IMR-90 (cell line): Measurements from ENCODE around the gene WFDC12. TPM values are rescaled to one million over a fixed set of nuclear protein-coding genes. Genes with fewer than 3 reads are reported as not detected.

Experiments used
- ATAC-seq: fragments of 200-7000 bp; cut with Tn5 transposase; 2 replicates; pipeline ENCODE4 v1.9.1; 2020; ENCODE audit warnings: low read depth, mild to moderate bottlenecking, moderate library complexity
- BruUV-seq: library from RNA; stranded (reverse); fragments of 400-500 nt; replicated peaks from 2 replicates; lab custom pipeline; 2021; lab: Mats Ljungman, UMichigan
- CTCF ChIA-PET: fragments of 300-600 bp; formaldehyde crosslinking; extraction: SDS; loops from one replicate; lab custom pipeline; 2021; ENCODE audit warnings: antibody characterized with exemption; lab: Yijun Ruan, JAX
- POLR2A ChIA-PET: fragments of 300-600 bp; sonication (Branson Sonifier 250); formaldehyde crosslinking; loops from one replicate; lab custom pipeline; 2022; ENCODE audit warnings: antibody characterized with exemption; ENCODE audit not compliant: unreplicated experiment; lab: Charles Lee
- DNase-seq: peaks from one replicate; pipeline ENCODE4 v3.0.0; 2013
- H2AFZ ChIP-seq: replicated peaks from 2 replicates; pipeline ENCODE3; 2013; ENCODE audit warnings: low read length, mild to moderate bottlenecking; ENCODE audit not compliant: poor library complexity
- H2AK5ac ChIP-seq: 2 replicates; pipeline ENCODE4 v1.6.1; 2013; ENCODE audit warnings: low read depth, low read length, inconsistent platforms
- H2AK9ac ChIP-seq: replicated peaks from 2 replicates; pipeline ENCODE3; 2013; ENCODE audit warnings: mild to moderate bottlenecking, low read depth, low read length, moderate library complexity; ENCODE audit not compliant: poor library complexity
- H2BK120ac ChIP-seq: 2 replicates; pipeline ENCODE4 v1.6.1; 2013; ENCODE audit warnings: low read depth, low read length, inconsistent platforms
- H2BK15ac ChIP-seq: 3 replicates; pipeline ENCODE4 v1.6.1; 2013; ENCODE audit warnings: low read depth, low read length, inconsistent platforms
- H2BK20ac ChIP-seq: 2 replicates; pipeline ENCODE4 v1.6.1; 2013; ENCODE audit warnings: low read depth, mild to moderate bottlenecking, inconsistent platforms, low read length, moderate library complexity
- H2BK5ac ChIP-seq: 2 replicates; pipeline ENCODE4 v1.6.1; 2013; ENCODE audit warnings: mild to moderate bottlenecking, low read depth, low read length, inconsistent platforms; ENCODE audit not compliant: poor library complexity, severe bottlenecking
- H3K14ac ChIP-seq: replicated peaks from 2 replicates; pipeline ENCODE4 v1.6.1; 2013; ENCODE audit warnings: low read depth, low read length, inconsistent platforms
- H3K18ac ChIP-seq: 2 replicates; pipeline ENCODE4 v1.6.1; 2013; ENCODE audit warnings: low read depth, low read length, control low read depth
- H3K23ac ChIP-seq: 2 replicates; pipeline ENCODE4 v1.6.1; 2013; ENCODE audit warnings: low read depth, low read length, inconsistent platforms
- H3K27ac ChIP-seq: 2 replicates; pipeline ENCODE4 v1.5.1; 2013; ENCODE audit warnings: mild to moderate bottlenecking, control low read depth, low read length; ENCODE audit not compliant: insufficient read depth
- H3K27me3 ChIP-seq: 2 replicates; pipeline ENCODE4 v1.6.1; 2013; ENCODE audit warnings: low read length; ENCODE audit not compliant: control insufficient read depth, insufficient read depth
- H3K36me3 ChIP-seq: 2 replicates; pipeline ENCODE4 v1.6.1; 2013; ENCODE audit warnings: low read length, mixed read lengths; ENCODE audit not compliant: control insufficient read depth, insufficient read depth
- H3K4ac ChIP-seq: 2 replicates; pipeline ENCODE4 v1.6.1; 2013; ENCODE audit warnings: low read depth, low read length, inconsistent platforms
- H3K4me1 ChIP-seq: 2 replicates; pipeline ENCODE4 v1.6.1; 2013; ENCODE audit warnings: low read length, mixed read lengths; ENCODE audit not compliant: control insufficient read depth, insufficient read depth
- H3K4me2 ChIP-seq: 2 replicates; pipeline ENCODE4 v1.6.1; 2013; ENCODE audit warnings: low read depth, mild to moderate bottlenecking, control low read depth, low read length, moderate library complexity
- H3K4me3 ChIP-seq: 2 replicates; pipeline ENCODE4 v1.5.1; 2013; ENCODE audit warnings: low read depth, mild to moderate bottlenecking, control low read depth, low read length, moderate library complexity; ENCODE audit not compliant: insufficient read depth
- H3K56ac ChIP-seq: 2 replicates; pipeline ENCODE4 v1.6.1; 2013; ENCODE audit warnings: low read length, inconsistent platforms; ENCODE audit not compliant: insufficient read depth; ENCODE audit errors: extremely low read depth
- H3K79me1 ChIP-seq, 2 experiments: 2 replicates each; pipeline ENCODE4 v1.6.1; 2013; ENCODE audit warnings: low read length in 2 of 2, inconsistent platforms in 1 of 2, low read depth in 1 of 2
- H3K9ac ChIP-seq: 2 replicates; pipeline ENCODE4 v1.6.1; 2013; ENCODE audit warnings: low read depth, low read length, control low read depth
- H3K9me1 ChIP-seq: 2 replicates; pipeline ENCODE4 v1.6.1; 2013; ENCODE audit warnings: low read length, inconsistent platforms; ENCODE audit not compliant: insufficient read depth
- H3K9me3 ChIP-seq: 2 replicates; pipeline ENCODE4 v1.6.1; 2013; ENCODE audit warnings: low read length; ENCODE audit not compliant: control insufficient read depth, insufficient read depth
- H4K20me1 ChIP-seq: 2 replicates; pipeline ENCODE4 v1.6.1; 2013; ENCODE audit warnings: low read length, inconsistent platforms; ENCODE audit not compliant: insufficient read depth
- H4K5ac ChIP-seq: 2 replicates; pipeline ENCODE4 v1.6.1; 2013; ENCODE audit warnings: mild to moderate bottlenecking, low read depth, low read length, control low read depth
- H4K8ac ChIP-seq, 2 experiments: 2 replicates each; pipeline ENCODE4 v1.6.1; 2013; ENCODE audit warnings: low read depth in 2 of 2, low read length in 2 of 2, control low read depth in 1 of 2, inconsistent platforms in 1 of 2
- H4K91ac ChIP-seq: 2 replicates; pipeline ENCODE4 v1.6.1; 2013; ENCODE audit warnings: low read depth, low read length, inconsistent platforms; ENCODE audit not compliant: insufficient read depth
- RCOR1 ChIP-seq: IDR thresholded peaks from 2 replicates; pipeline ENCODE4 v1.6.1; 2012; ENCODE audit warnings: mild to moderate bottlenecking, low read length, improper control_type of control experiment; ENCODE audit not compliant: insufficient replicate concordance
- WGBS, 2 experiments: methylation state at CpG; one replicate each; pipeline versions ENCODE4 v1.1.5 to v1.1.7; 2013; ENCODE audit warnings: missing lambda C conversion rate in 2 of 2; ENCODE audit not compliant: insufficient read length in 1 of 2; ENCODE audit errors: extremely low coverage in 2 of 2; 5-methylcytosine and 5-hydroxymethylcytosine counted together
- dilution Hi-C: fragments of 300-500 bp; cut with HindIII; formaldehyde crosslinking; loops from one replicate; pipeline ENCODE4 v1.14.3; 2018; ENCODE audit warnings: low sequenced_read_pairs; ENCODE audit not compliant: unreplicated experiment
- in situ Hi-C: fragments of 300-500 bp; cut with MboI; formaldehyde crosslinking; loops from 3 replicates; pipeline ENCODE4 v1.14.3; 2019; ENCODE audit warnings: low sequenced_read_pairs, inconsistent platforms, mixed read lengths
- intact Hi-C: fragments of 100-400 bp; cut with micrococcal nuclease; formaldehyde crosslinking; loops from 2 replicates; pipeline ENCODE4 v1.10.0; 2022
- polyA plus RNA-seq, 3 experiments: library from polyadenylated mRNA; depleted of rRNA; stranded (reverse); fragments of >200 nt; gene quantifications; 2 replicates each; pipeline ENCODE4 v1.2.3, GENCODE V29; 2012; ENCODE audit warnings: low replicate concordance in 1 of 3
- total RNA-seq: library from RNA; depleted of rRNA; stranded (reverse); fragments of >200 nt; gene quantifications from 2 replicates; pipeline ENCODE4 v1.2.3, GENCODE V29; 2012
- TF ChIP-seq, protein P1 (sequence below): fragments of 150-350 bp; IDR thresholded peaks from 2 replicates; pipeline ENCODE4 v1.6.1; 2017; ENCODE audit warnings: mild to moderate bottlenecking, antibody characterized with exemption, low read length, low read depth

Gene WFDC12
- total and polyA plus RNA-seq, 2 of the 4 experiments (the other 2 are of a cell fraction) = not detected

DNA sequence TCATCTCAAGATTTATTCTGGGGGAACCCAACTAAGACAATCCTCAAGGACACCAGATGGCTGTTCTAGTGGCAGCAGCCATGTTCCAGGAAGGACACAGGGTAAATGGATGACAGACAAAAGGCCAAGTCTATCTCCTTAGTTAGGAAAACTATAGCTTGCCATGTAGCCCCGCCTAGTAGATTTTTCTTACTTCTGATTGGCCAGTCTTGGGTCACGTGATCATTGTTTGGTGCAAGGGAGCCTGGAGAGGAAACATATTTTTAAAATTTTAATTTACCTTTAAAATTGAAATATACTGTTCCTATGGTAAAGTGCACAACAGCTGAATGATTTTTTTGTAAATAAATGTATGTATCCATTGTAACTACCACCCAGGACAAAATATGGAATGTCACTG is 18.9 kb downstream of the WFDC12 start:
- Histone ChIP-seq H4K8ac (no peak overlapping the region), H3K4me1 (no peaks in the 10 kb centered on the region), H3K36me3 (no peaks in the 10 kb centered on the region), H3K9me3 (no peaks in the 10 kb centered on the region), H3K14ac (no peak overlapping the region), H4K5ac (no peak overlapping the region), H4K91ac (no peak overlapping the region), H3K4me2 (no peak overlapping the region), H2BK120ac (no peak overlapping the region), H2BK20ac (no peak overlapping the region), H3K4ac (no peak overlapping the region), H2AK9ac (no peak overlapping the region), H3K27me3 (peaks cover 26% of the 10 kb centered on the region), H3K27ac (no peak overlapping the region), H3K56ac (no peak overlapping the region), H2BK15ac (no peak overlapping the region), H3K9me1 (no peaks in the 10 kb centered on the region), H2AK5ac (no peak overlapping the region), H3K18ac (no peak overlapping the region), H3K23ac (no peak overlapping the region), H2BK5ac (no peak overlapping the region), H4K20me1 (no peaks in the 10 kb centered on the region), H3K79me1 (no peaks in the 10 kb centered on the region), H2AFZ (no peak overlapping the region), H3K4me3 (no peak overlapping the region), H3K9ac (no peak overlapping the region)
- intact Hi-C loops = no loop called here
- ATAC-seq (no peak), DNase-seq (no peak)
- TF ChIP-seq, protein P1, sequence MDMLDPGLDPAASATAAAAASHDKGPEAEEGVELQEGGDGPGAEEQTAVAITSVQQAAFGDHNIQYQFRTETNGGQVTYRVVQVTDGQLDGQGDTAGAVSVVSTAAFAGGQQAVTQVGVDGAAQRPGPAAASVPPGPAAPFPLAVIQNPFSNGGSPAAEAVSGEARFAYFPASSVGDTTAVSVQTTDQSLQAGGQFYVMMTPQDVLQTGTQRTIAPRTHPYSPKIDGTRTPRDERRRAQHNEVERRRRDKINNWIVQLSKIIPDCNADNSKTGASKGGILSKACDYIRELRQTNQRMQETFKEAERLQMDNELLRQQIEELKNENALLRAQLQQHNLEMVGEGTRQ = peak; percentile 60
- TF ChIP-seq RCOR1 = no peak
- in situ Hi-C loops = loop anchor here (25.0 kb wide), 1 partner anchor 182 kb away; no protein-coding TSS in a partner anchor
- CTCF ChIA-PET = interaction anchor here (1.3 kb wide), 2 partner anchors 13 to 15 kb away, joined by 3 to 4 read pairs; no protein-coding TSS in a partner anchor
- POLR2A ChIA-PET = no interaction called here
- WGBS, 2 experiments = no CpG with 5 or more reads among the region's 2 CpGs
- dilution Hi-C loops = no loop called here
- BruUV-seq = no TSS peak
